ENCODE data around the gene HDAC11. TPM values are rescaled to one million over a fixed set of nuclear protein-coding genes. Genes with fewer than 3 reads are reported as not detected.
A peak's percentile ranks its signal among the peaks of the same experiment; 100 is the strongest.

Gene HDAC11
- total and polyA plus RNA-seq, 2 of the 13 experiments (the other 11 are each of a cell fraction or from before 2014, with no cell fraction given), result 13.7 to 33.1 TPM

GRCh38 chr3:13461169-13462124 is 18.7 kb upstream of the HDAC11 start (continued):
- TF ChIP-seq TFE3 (CRISPR knock-in tag; IDR thresholded peaks at IDR 0.05) (peak; percentile 88), PRPF4 (IDR thresholded peaks at IDR 0.05; ENCODE audit: low read depth, low read length, poor library complexity, severe bottlenecking) (no peak), ZNF839 (CRISPR knock-in tag; IDR thresholded peaks at IDR 0.05; ENCODE audit: borderline replicate concordance) (no peak), NR3C1 (CRISPR knock-in tag; IDR thresholded peaks at IDR 0.05) (no peak), ZNF337 (CRISPR knock-in tag; IDR thresholded peaks at IDR 0.05; ENCODE audit: borderline replicate concordance, low read depth) (no peak), MXD1 (CRISPR knock-in tag; IDR thresholded peaks at IDR 0.05) (no peak), HES4 (CRISPR knock-in tag; IDR thresholded peaks at IDR 0.05; ENCODE audit: borderline replicate concordance) (peak; percentile 59; the same call in 1 of the 2 replicates), NCOA5 (CRISPR knock-in tag; IDR thresholded peaks at IDR 0.05) (no peak), USF2 (IDR thresholded peaks at IDR 0.05; ENCODE audit: low read depth, low read length) (no peak), USF2 (CRISPR knock-in tag; IDR thresholded peaks at IDR 0.05; ENCODE audit: borderline replicate concordance) (peak; percentile 67; the same call in 1 of the 2 replicates), HMG20B (CRISPR knock-in tag; conservative IDR thresholded peaks at IDR 0.05) (no peak), ZNF260 (CRISPR knock-in tag; IDR thresholded peaks at IDR 0.05; ENCODE audit: borderline replicate concordance, low read depth) (no peak), DNMT1 (CRISPR knock-in tag; IDR thresholded peaks at IDR 0.05) (no peak), PAWR (CRISPR knock-in tag; IDR thresholded peaks at IDR 0.05; ENCODE audit: borderline replicate concordance) (no peak), PRMT3 (CRISPR knock-in tag; IDR thresholded peaks at IDR 0.05; ENCODE audit: borderline replicate concordance, low read depth) (no peak), LBX2 (CRISPR knock-in tag; IDR thresholded peaks at IDR 0.05; ENCODE audit: borderline replicate concordance) (peak; percentile 58; the same call in 1 of the 2 replicates), MAZ (IDR thresholded peaks at IDR 0.05; ENCODE audit: borderline replicate concordance, low read depth, low read length) (peak; percentile 61), MAZ (CRISPR knock-in tag; IDR thresholded peaks at IDR 0.05; ENCODE audit: low read depth) (peak; percentile 84; the same call in 1 of the 2 replicates), TRAFD1 (CRISPR knock-in tag; IDR thresholded peaks at IDR 0.05; ENCODE audit: borderline replicate concordance) (no peak), MTERF4 (CRISPR knock-in tag; IDR thresholded peaks at IDR 0.05) (no peak), ISL2 (CRISPR knock-in tag; IDR thresholded peaks at IDR 0.05) (peak; percentile 50; the same call in 1 of the 2 replicates)

All from HepG2 (cell line).